Mammary epithelial cell (primary cell): ENCODE measurements around the gene MRPL40.

Source experiments
- CTCF ChIP-seq, 2 donors: IDR thresholded peaks in 1 of 2; conservative IDR thresholded peaks in 1 of 2; 2 replicates each; pipeline ENCODE4 v1.5.1; 2011 to 2012; ENCODE audit warnings: inconsistent platforms in 2 of 2, low read length in 2 of 2, mild to moderate bottlenecking in 2 of 2, control low read depth in 1 of 2, low read depth in 1 of 2; ENCODE audit not compliant: insufficient read depth in 1 of 2; ENCODE audit errors: extremely low read depth in 1 of 2
- EZH2 ChIP-seq: IDR thresholded peaks from 2 replicates; pipeline ENCODE4 v1.6.1; 2012; ENCODE audit warnings: low read length, inconsistent platforms, borderline replicate concordance

GRCh38 chr22:19432133-19432851 lies at the start of gene MRPL40:
- TF ChIP-seq CTCF (conservative IDR thresholded peaks at IDR 0.05 in 1 of 2, IDR thresholded peaks at IDR 0.05 in 1 of 2; ENCODE audit: extremely low read depth in 1 of 2, insufficient read depth in 1 of 2, low read depth in 1 of 2, low read length in 2 of 2) (no peak), EZH2 (no peak)
